22Rv1 (cell line): Measurements from ENCODE around the gene CHD6.

Source experiments
- CTCF ChIP-seq: fragments of 450-650 bp; IDR thresholded peaks from 2 replicates; pipeline ENCODE4 v1.5.1; 2017; ENCODE audit warnings: mild to moderate bottlenecking
- ZFX ChIP-seq: fragments of 450-650 bp; IDR thresholded peaks from 2 replicates; pipeline ENCODE4 v1.6.1; 2017; ENCODE audit warnings: antibody characterized with exemption, borderline replicate concordance

- TF ChIP-seq CTCF: no peak
- TF ChIP-seq ZFX: no peak
These were observed 58.5 kb downstream of the CHD6 start for GRCh38 chr20:41559658-41560057.
